Right ventricle myocardium superior (tissue), 1 donor: ENCODE results near the gene NEBL. TPM values are rescaled to one million over a fixed set of nuclear protein-coding genes. Genes with fewer than 3 reads are reported as not detected.

ENCODE experiments used
- ATAC-seq: fragments of 200-7000 bp; cut with Tn5 transposase; one replicate; pipeline ENCODE4 v1.9.1; 2020; ENCODE audit warnings: mild to moderate bottlenecking; ENCODE audit not compliant: poor library complexity
- DNase-seq: peaks from one replicate; pipeline ENCODE4 v3.0.0-alpha.2; 2020
- intact Hi-C: fragments of 100-400 bp; cut with DNase I; formaldehyde crosslinking; loops from one replicate; pipeline ENCODE4 v1.11.2; 2022
- total RNA-seq: library from RNA; stranded (reverse); fragmentation: NEBNext Ultra II Directional; extraction: Animal tissue kit (Norgen Biotek cat#: 25700); gene quantifications from one replicate; pipeline ENCODE4 v1.2.1, GENCODE V29; 2021
- donor health status: DM: no; HTN: yes; CAD: no; lungs with severe emphysema.

The NEBL gene
- total RNA-seq, 1 donor from 2014 or later: 623 TPM

DNA sequence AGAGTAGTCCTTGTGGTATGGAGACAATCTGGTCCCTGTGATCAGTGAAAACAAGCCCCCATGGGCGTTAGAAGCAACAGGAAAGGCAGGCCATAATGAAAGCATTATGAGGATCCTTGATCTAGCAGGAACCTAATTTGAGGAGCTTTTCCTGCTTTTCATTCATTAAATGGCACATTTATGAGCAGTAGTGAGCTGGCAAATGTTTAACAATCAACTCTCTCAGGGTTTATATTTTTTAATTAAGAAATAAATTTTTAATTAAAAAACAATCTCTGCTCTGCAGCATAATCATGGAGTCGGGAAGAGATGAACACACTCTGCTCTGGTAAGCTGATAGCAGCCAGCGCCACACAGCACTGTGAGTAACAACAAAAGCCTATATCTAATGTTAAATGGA lies 11.3 kb upstream of the NEBL start:
- ATAC-seq: no peak
- intact Hi-C loops: no loop called here

DNA sequence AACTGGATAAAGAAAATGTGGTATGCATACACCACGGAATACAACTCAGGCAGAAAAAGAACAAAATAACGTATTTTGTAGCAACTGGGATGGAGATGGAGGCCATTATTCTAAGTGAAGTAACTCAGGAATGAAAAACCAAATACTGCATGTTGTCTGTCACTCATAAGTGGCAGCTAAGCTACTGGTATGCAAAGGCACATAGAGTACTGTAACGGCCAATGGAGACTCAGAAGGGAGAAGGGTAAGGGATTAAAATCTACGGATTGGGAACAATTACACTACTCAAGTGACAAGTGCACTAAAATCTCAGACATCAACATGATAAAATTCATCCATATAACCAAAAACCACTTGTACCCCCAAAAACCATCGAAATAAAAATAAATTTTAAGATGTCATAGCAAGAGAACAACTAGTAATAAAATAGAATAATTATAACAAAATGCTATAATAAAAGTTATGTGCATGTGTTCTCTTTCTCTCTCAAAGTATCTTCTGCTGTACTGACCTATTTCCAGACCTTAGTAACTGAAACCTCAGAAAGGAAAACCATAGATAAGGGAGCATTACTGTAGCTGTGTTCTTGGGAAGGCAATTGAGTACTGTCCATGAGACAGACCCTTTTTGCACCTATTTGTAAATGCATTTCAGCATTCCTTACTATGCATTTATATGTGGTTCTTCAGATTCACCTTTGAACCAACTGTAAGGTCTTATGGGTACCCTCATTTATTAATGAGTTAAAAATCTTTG lies 6.7 kb upstream of the NEBL start:
- DNase-seq (no peak), ATAC-seq (peak; percentile 31)
- intact Hi-C loops: no loop called here

More for the DNA sequence above, 11.3 kb upstream of the NEBL start:
- no peak for DNase-seq

DNA sequence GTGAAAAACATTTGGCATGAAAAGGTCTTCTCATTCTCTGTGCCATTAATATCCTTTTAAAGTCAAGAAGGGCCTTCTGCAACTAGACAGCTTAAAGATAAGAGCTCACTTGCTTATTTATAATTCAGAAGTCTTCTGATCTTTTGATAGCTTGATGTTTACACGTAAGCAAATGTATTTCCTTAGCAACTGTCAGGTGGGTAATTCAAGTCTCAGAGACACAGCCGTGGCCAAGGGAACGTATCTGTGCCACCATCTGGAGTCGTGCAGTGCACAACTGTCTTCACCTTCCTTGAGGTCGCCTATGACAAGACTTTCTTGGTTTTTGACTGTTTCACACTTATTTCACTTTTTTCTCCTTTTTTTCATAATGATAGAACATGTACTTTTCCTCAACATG lies 4.0 kb upstream of the NEBL start:
- DNase-seq (no peak), ATAC-seq (no peak)
- intact Hi-C loops: no loop called here

DNA sequence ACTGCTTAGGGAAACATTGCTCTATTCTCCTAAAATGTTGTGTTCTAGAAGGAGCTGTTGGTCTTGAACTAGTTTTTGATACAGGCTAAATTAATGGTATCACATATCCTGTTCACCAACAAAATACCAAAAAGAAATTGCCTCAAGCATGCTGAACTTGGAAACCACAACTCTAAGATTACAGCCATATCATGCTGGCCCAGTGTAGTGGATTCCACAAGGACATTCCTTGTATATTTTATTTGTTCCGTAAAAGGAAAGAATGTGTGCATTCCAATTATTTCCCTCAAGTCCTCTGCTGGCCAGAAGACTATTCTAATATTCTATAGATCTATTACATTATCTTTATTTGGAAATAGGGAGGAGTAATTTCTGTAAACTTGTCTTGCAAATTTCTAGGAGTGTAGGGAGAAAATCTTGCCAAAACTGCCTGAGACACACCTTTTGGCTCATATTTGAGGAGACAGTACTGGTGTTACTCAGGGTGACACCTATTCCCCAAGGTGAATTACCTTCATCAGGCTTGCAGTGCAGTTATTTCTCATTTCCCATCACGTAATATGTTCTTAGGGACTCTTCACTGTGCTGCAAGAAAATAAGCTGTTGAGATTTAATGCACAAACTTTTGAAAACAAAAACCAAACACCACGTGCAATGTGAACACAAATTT lies 1.9 kb upstream of the NEBL start:
- ATAC-seq (no peak), DNase-seq (no peak)
- intact Hi-C loops: no loop called here

DNA sequence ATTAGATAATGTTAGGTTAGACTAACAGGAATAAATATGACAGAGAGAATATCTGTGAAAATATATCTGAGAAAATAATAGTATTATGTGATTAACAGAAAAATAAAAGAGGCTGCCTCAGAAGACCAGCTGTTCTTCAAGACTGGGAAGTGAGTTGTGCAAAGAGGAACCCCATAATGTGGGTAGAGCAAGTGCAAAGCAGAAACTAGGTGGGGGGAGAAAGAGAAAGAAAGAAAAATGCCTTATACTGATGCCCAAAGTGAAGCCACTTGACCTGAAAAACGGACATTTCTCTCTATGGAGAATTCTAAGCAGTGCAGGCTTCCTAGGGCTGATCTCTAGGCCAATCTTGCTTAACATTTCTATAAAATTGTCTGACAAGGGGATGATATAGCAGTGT lies 3.8 kb downstream of the NEBL start:
- no peak for ATAC-seq
- DNase-seq: no peak
- intact Hi-C loops: no loop called here

DNA sequence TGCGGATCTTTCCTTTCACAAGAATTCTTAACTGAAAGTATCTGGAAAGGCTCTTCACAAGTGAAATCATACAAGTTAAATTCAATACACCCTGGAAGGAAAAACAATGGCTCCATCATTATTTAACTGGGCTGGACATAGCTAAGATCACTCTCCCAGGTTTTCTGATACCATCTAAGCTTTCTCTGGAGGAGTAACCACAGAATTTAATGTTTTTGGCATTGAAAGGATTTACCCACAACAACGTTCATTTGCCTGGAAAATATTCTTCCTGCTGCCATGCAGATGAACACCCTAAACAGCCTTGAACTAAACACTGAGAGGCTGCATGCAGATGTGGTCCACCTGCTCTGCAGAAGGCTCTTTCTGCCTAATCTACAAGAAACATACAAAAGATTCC lies 4.3 kb downstream of the NEBL start:
- DNase-seq: no peak
- intact Hi-C loops: no loop called here

DNA sequence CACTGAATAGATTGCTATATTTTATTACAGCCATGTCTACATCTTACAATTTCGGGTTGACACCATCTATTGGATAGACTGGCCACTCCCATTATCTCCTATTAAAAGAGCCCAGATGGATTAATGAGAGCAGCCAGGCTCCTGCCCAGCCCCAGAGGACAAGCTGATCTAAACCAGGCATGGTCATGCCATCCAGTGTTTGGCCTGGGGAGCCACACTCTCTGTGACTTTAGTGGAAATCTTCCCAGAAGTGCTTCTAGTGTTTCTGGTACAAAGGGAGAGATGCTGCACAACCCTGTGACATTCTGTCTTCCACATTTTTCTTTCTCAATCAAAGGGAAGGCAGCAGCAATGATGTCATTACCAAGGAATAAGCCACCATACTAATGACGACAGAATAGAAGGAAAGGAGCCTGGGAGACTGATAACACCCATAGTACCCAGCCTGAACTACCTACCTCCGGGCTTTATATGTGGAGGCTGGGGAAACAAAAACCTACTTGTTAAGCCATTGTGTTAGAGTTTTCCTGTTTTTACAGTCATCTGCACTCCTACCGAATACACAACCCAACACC lies 5.0 kb downstream of the NEBL start:
- DNase-seq: peak; percentile 61
- intact Hi-C loops: no loop called here
- peak; percentile 74 for ATAC-seq

More for the DNA sequence above, 4.3 kb downstream of the NEBL start:
- no peak for ATAC-seq

DNA sequence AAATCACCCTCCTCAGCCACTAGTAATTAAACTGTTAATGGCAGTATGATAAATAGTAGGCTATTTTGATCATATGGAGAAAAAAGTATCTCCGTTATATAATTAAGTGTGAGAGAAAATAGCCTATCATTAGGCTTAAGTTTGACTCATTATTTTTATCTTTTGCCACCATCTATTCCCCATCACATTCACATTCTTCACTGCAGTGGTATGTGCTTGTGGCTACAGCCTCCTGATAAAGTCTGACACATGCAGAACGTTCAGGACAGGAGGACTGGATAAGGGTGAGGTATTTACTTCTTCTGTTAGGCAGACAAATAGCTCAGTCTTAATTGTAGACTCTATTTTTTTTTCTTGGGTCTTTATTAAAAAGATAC lies 5.8 kb downstream of the NEBL start:
- DNase-seq: no peak
- intact Hi-C loops: no loop called here
- ATAC-seq: peak; percentile 50

DNA sequence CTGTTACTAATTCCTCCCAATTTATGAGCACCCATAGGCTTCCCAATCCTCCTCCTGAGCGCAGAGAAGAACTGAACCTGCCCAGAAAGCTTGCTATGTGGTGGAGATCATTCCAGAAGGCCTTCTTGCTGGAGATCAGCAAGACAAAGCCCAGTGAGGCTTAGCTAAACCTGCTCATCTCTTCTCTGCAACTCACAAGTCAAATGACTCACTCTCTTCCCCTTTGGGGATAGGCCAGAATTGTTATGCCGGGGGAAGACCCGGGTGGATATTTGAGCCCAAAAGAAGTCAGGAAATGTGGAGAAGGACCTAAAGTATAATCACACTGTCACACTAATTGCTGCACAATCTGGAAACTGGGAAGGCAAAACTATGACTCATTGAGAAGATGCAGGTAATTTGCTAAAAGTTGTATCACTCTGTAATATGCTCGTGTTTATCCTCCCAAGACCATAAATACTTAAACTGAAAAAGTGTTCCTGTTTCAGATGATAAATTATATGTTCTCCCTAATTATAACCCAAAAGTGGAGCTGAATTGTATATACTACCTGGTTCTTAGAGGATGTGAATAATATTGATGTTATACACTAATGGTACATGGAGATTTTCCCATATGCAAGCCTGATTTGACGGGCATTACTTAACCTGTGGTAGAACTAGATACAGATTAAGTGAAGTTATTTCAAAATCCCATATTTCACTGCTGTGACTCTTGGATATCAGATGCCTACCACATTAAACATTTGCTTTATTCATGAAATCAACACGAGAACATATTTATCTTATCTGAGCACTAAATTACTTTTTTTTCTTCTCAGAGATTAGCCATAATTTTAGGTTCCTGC lies 6.4 kb downstream of the NEBL start:
- no peak for ATAC-seq
- DNase-seq: no peak
- intact Hi-C loops: no loop called here

DNA sequence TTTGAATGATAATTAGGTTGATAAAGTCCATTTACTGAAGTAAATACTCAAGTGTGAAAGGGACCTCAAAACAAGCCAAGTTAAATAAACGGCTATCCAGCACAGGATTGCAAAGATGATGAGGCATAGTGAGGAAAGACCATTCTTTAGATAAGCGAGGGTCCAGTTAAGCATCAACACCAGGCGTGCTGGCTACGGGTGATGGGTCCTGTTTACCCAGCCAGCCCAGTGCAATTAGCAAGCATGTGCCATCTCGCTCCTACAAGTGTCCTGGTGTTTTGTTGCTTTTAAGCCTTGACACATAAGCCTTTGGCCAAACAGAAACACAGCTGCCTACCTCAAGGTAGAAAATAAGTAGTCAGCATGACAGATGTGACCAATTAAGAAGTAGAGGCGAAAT lies 7.1 kb downstream of the NEBL start:
- DNase-seq (no peak), ATAC-seq (no peak)
- intact Hi-C loops: no loop called here

DNA sequence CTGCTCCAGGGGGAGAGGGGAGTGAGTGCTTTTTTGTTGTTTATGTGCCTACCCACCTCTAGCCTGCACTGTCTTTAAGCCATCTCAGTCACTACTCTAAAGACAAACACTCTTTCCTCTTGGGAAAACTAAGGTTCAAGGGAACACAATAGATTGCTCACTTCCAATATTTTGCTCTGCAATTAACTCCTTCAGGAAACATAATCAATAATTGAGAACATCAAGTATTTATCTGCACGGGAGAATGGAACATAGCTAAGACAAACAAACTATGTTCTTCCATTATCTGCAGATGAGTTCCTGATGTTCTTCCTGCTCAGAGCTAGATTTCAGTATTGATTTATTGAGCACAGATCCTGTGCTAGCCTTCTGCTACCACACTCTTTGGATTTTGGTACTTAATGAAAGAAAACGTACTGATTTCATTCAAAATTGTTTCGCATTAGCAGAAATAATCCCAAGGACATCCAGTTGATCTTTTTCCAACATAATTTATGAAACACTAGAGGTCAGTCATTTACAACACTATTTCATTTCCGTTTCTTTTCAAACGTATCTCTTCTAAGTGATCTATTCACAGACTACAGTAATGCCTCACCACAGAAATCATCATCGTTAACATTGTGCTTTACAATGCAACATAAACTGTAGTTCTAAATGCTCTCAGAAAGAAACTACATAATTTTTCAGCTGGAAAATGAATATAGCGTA lies 8.3 kb downstream of the NEBL start:
- ATAC-seq (no peak), DNase-seq (no peak)
- intact Hi-C loops: no loop called here

DNA sequence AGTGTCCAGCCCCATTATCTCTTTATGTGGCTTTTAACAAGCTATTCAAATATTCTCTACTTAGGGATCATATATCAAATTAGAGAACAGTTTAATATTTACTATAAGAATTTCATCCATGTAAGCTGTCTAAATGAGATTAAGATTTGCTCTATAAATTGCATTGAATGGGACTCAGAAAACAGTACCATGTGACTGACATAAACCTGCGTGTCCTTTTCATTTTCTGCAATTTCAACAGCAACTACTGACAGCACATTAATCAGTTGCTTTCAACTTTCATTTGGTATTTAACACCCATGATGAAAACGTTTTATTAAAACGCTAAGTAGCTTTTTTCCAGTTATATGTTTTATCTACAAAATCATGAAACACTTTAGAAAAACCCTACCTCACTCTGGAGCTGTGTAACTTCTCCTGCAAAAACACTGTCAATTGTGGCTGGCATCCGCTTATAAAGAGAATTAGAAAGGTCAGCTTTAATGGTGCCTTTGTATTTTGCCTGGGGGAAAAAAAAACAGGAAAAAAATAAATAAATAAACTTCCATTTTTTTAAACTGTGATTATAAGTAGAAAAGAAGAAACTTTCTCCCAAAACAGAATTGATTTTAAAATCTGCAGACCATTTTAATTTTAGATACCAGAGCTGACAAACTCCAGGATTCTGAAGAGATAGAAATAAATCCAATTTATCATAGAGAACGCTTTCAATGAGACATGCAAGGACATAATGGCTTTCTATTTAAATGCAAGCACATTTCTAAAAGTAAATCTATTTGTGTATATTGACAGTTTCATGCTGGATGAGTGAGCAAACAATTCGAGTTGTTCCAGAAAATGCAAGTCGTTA lies 9.2 kb downstream of the NEBL start:
- ATAC-seq (no peak), DNase-seq (no peak)
- intact Hi-C loops: no loop called here

DNA sequence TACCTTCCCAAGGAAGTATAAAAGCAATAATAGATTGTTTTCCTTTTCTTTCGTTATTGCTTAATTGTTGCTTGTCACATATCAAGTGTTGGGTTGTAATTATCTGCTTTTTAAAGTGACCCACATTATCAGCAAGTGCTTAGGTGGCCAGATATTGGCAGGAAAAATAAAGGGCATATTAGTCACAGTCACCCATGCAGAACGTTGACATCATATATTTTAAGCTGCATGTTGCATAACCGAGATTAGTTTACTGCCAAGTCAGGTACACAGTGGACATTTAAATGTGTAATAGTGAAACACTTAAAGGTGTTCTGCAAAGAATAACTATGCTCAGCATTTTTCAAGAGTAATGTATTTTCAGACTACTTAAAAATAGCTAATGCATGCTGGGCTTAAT lies 11.4 kb downstream of the NEBL start:
- no peak for DNase-seq
- peak; percentile 81 for ATAC-seq
- intact Hi-C loops: no loop called here

DNA sequence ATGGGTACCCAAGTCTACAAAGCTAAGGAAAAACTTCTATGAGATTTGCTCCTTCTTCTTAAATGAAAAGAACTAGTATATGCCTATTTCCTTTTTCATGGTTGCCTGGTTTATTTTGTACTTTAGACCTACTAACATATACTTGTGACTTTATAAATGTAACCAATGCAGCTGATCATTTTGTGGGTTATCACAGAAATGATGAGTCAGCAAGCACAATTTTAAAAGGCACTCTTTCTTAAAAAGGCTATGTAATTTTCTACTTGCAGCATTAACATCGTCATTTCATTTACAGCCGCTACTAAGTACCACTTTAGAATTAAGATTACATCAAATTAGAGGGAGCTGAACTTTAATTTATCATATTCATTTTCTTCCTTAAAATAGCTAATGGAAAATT lies 13.6 kb downstream of the NEBL start:
- intact Hi-C loops: no loop called here

DNA sequence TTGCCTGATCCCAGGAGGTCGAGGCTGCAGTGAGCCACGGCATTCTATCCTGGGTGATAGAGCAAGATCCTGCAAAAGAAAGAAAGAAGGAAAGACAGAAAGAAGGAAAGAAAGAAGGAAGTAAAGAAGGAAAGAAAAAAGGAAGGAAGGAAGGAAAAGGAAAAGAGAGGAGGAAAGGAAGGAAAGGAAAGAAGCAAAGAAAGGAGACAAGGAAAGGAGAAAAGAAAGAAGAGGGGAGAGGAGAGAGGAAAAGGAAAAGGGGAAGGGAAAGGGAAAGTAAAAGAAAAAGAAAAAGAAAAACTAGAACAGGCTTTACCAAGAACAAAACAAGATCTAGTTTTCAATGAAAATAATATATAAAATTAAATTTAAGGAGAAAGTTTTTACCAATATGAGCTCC lies 15.0 kb downstream of the NEBL start:
- no peak for ATAC-seq
- intact Hi-C loops: no loop called here
- DNase-seq: no peak

More for the DNA sequence above, 13.6 kb downstream of the NEBL start:
- DNase-seq (no peak), ATAC-seq (no peak)

DNA sequence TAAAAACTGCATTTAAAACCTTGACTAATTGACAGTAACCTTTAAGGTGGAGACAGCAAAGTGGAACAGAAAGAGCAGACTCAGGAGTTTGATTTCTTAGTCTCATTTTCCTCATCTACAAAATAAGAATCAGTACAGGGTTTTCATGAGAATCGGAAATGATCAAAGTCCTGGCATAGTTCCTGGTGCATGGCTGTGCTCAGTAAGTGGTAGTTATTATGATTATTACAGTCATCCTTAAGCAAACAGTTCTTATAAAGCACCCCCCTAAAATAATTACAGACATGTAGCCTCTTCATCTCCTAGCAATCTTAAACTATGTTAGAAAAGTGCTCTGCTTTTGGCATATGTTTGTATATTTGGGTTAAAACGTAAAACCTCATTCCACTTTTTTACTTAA lies 18.0 kb downstream of the NEBL start:
- intact Hi-C loops: no loop called here
- DNase-seq: no peak
- ATAC-seq: no peak

DNA sequence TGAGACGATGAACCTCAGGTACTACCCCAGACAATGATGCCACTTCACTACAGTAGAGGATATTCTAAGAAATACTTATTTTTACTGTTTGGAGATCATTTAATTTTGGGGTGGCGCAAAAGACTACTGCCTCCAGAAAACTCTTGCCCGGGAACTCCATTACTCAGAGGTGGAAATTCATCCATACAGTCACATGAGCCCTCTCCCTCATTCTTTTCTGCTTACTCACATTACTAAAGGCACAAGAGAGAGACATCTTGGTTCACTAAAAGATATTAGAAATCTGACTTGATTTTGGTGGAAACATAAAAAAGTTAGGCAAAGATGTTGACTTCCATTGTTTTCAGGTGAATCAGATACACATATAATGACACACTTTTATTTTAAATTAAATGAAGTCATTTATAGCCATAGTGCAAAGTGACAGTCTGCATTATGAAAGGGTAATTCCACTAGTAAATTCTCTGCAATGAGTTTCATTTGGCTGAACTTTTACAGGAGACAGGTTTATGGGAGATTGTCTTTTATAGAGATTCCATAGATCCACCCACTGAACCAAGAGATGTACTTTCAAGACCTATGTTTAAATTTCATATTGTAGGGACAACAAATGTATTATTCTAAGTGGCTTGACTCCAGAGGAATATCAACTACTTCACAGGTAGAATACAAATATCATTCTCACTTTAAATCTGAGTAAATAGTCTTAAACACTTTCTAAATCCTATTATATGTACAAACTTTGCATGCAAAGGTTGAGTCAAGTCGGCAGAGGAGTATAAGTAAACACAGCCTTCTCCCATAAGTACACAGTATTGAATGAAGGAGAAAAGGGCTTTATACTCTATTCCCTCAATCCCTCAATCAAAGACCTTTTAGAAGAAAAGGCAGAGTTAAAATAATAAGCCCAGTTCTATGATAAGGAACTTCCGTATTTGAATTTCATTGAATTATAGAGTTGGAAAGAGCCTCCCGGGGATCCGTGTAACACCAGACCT lies 18.8 kb downstream of the NEBL start:
- DNase-seq (no peak), ATAC-seq (no peak)
- intact Hi-C loops: no loop called here
